ENCODE measurements around the gene TRIM72.
A peak's percentile ranks its signal among the peaks of the same experiment; 100 is the strongest.
"Not testable (repeated sequence)": the region's sequence is repeated elsewhere in the genome, so short reads cannot be mapped to it uniquely, and the experiment has no call there.

TRIM72 gene

GRCh38 chr16:31213877-31214707, at the start of gene TRIM72:
Gene TRIM72, plus strand, starts transcription at chr16:31214119. Its CDS starts 620 bp downstream, at chr16:31214739.
- DNase-seq (ENCODE audit: low spot score), result no peak

DNA sequence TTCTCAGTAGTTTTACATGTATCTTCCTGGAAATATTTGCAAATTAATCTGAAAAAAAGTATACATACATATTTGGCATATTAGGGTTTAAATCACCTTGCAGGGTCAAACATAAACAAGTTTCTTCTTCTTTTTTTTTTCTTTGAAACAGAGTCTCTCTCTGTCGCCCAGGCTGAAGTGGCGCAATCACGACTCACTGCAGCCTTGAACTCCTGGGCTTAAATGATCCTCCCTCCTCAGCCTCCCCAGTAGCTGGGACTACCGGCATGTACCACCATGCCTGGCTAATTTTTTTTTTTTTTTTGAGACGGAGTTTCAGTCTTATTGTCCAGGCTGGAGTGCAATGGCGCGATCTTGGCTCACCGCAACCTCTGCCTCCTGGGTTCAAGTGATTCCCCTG, 46.6 kb upstream of the TRIM72 start:
- DNase-seq (ENCODE audit: low spot score), result no peak

DNA sequence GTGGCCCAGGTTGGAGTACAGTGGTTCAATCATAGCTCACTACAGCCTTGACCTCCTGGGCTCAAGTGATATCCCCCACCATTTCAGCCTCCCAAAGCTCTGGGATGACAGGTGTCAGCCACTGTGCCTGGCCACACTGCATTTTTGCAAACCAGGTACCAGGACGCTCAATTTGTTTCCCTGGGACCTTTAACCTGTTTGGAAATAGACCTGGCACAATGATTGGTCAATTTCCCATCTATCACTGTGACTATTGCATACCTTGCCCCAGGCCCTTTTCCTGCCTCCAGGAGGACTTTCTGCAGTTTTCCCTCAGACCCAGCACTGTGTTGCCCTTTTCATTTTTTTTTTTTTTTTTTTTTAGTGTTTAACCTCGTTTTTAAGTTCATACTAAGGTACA, 45.1 kb upstream of the TRIM72 start:
- DNase-seq (ENCODE audit: low spot score), result no peak

DNA sequence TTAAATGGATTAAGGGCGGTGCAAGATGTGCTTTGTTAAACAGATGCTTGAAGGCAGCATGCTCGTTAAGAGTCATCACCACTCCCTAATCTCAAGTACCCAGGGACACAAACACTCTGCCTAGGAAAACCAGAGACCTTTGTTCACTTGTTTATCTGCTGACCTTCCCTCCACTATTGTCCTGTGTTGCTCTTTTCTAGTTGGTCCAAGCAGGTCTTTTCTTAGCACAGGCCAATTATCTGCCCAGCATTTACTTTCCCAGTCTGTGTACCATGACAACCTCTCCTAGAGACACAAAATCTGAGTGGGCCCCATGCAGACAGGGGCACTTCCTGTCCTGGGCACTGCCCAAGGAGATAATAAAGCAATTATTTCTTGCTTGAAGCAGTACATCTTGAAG, 43.9 kb upstream of the TRIM72 start:
- not testable (repeated sequence) for DNase-seq (ENCODE audit: low spot score)

DNA sequence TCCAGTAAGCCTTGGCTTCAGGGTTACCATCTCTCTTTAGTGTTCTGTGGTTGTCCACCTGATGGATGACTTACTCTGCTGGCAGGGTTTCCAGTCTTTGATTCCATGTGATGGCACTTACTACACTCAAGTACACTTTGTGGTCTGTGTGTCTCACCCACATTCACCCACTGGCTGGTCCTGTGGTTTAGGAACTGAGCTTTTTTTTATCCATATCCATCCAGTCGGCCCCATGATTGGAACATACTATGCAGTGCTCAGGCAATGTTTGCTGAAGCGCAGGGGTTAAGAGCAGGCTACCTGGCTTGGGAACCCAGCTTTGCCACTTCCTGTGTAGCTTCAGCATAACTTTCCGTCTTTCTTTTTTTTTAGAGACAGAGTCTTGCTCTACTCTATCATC, 36.8 kb upstream of the TRIM72 start:
- peak; percentile 49 for DNase-seq (ENCODE audit: low spot score)

GRCh38 chr16:31179219-31179746, 34.6 kb upstream of the TRIM72 start:
- DNase-seq (ENCODE audit: low spot score), result no peak

DNA sequence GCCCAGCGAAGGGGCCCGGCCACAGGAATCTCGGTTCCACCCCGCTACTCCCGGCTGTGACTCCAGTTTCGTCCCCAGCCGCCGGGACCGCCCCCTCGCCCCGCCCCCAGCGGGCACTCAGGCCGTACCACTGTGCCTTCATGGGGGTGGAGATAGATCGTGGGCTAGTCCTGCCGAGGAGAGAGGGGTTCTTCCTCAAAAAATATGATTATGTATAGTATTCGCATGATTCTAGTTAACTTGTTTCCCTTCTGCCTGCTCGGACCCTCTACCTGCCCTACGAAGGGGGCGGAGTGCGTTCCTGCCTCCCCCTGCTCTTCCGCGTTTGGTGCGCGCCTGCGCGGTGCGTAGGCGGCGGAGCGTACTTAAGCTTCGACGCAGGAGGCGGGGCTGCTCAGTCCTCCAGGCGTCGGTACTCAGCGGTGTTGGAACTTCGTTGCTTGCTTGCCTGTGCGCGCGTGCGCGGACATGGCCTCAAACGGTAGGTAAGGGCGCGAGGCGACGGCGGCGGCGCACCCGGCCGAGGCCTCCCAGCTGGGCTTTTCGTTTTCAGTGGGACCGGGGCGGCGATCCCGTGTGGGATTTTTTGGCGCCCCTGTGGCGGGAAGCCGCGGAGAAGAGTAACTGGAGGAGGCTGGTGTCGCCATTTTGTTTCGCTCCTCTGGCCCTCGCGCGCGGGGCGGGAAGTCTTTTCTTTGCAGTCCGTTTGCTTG, 34.0 kb upstream of the TRIM72 start, which contains the start of gene FUS:
TSS of gene FUS (plus strand) at position 393 of the 713 bp plus-strand sequence. CDS start at position 469, 76 bp downstream.
- DNase-seq (ENCODE audit: low spot score), result peak; percentile 91

GRCh38 chr16:31181102-31181830, 32.7 kb upstream of the TRIM72 start:
- DNase-seq (ENCODE audit: low spot score), result peak; percentile 37

- no peak for DNase-seq (ENCODE audit: low spot score)
Measured at GRCh38 chr16:31182391-31182790, 31.5 kb upstream of the TRIM72 start.

DNA sequence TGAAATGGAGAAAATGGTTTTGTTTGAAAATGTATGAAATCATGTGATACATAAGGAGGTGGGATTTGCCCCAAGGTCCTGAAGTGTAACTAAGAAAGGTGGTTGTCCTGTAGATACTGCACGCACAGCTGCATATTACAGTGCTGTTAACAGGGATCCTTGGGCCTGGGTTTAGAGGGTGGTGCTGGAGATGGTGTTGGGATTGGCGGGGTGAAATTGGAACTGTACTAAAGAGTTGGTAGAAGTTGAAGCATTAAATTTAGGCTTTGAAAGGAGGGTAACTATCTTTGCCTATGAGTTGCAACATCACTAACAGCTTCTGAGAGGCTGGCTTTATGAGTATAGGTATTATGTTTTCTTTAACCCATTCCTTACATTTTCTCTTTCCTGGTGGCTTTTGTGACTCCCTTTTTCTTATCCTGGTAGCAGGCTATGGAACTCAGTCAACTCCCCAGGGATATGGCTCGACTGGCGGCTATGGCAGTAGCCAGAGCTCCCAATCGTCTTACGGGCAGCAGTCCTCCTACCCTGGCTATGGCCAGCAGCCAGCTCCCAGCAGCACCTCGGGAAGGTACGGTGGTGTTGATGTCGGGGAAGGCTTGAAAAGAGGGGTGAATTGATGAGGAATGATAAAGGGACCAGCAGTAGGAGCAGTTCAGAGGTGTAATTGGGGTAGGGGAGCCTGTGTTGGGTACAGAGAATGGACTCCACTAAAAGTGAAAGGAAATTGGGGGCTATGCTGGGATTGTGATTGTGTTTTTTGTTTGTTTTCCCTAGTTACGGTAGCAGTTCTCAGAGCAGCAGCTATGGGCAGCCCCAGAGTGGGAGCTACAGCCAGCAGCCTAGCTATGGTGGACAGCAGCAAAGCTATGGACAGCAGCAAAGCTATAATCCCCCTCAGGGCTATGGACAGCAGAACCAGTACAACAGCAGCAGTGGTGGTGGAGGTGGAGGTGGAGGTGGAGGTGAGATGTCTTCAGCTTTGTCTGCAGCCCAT, 30.2 kb upstream of the TRIM72 start:
- DNase-seq (ENCODE audit: low spot score), result no peak

DNA sequence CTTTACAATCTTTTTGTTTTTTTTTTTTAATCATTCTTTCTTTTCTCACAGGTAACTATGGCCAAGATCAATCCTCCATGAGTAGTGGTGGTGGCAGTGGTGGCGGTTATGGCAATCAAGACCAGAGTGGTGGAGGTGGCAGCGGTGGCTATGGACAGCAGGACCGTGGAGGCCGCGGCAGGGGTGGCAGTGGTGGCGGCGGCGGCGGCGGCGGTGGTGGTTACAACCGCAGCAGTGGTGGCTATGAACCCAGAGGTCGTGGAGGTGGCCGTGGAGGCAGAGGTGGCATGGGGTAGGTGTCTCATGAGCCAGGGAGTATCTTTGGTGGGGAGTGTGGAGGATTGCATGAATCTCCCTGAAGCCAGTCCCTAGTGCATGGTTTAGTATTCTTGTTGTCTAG, 29.0 kb upstream of the TRIM72 start:
- DNase-seq (ENCODE audit: low spot score), result no peak

DNA sequence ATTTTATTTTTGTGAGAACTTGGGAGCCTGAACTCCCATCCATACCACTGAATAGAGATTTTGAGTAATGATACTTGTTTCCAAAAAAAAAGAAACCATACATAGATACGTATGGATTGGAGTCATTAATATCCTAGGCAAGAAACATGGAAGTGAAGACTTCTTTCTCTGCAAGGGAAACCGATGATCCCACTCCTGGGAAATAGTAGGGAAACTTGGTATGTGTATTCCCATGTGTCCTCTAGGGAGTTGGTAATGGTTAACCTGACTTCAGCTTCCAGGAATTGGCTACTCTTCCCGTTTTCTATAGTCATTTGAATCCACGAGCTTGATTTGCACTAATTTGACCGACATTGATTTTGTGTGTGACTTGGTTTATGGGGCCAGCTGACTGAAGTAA, 28.6 kb upstream of the TRIM72 start:
- no peak for DNase-seq (ENCODE audit: low spot score)

DNA sequence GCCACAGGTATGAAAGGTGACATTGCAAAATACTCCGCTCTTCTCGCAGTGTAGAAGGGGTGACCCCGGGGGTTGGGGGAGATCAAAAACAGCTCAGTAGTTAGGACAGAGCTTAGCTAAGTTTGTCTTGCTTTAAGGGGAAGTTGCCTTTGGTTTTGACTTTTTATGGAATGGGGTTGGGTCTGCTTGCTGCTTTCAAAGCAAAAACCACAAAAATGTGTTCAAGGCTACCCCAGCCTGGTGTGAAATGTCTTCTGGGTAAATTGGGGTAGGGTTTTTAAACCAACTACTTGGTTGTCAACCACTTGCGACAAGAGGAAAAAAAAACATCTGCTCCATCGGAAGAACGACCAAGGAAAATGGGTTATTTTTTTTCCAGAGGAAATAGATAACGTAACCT, 27.7 kb upstream of the TRIM72 start:
- no peak for DNase-seq (ENCODE audit: low spot score)

GRCh38 chr16:31186930-31187807, 26.8 kb upstream of the TRIM72 start:
- no peak for DNase-seq (ENCODE audit: low spot score)

GRCh38 chr16:31187808-31188189, 26.1 kb upstream of the TRIM72 start:
- DNase-seq (ENCODE audit: low spot score), result no peak

- no peak for DNase-seq (ENCODE audit: low spot score)
Measured at GRCh38 chr16:31188450-31189411, 25.2 kb upstream of the TRIM72 start.

- no peak for DNase-seq (ENCODE audit: low spot score)
Measured at GRCh38 chr16:31189412-31189778, 24.5 kb upstream of the TRIM72 start.

DNA sequence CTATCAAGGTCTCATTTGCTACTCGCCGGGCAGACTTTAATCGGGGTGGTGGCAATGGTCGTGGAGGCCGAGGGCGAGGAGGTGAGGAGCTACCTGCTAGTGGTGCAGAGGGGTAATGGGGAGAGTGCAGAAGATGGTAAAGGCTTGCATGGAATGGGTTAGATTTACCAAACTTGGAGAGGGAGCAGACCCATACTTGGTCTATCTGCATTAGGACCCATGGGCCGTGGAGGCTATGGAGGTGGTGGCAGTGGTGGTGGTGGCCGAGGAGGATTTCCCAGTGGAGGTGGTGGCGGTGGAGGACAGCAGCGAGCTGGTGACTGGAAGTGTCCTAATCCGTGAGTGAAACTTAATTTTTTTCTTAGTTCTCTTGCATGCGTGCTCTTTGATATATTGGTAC, 23.9 kb upstream of the TRIM72 start:
- no peak for DNase-seq (ENCODE audit: low spot score)
